Fibroblast of pulmonary artery (primary cell): ENCODE measurements around the gene STEAP4.
"Not testable (repeated sequence)": the region's sequence is repeated elsewhere in the genome, so short reads cannot be mapped to it uniquely, and the experiment has no call there.

ENCODE experiments used
- DNase-seq: peaks from one replicate; pipeline ENCODE4 v3.0.0-alpha.2; 2010; ENCODE audit warnings: low read depth
- H3K4me3 ChIP-seq: replicated peaks from 2 replicates; pipeline ENCODE4 v1.5.1; 2011; ENCODE audit warnings: low read depth, mild to moderate bottlenecking, control low read depth, low read length, moderate library complexity
- CTCF ChIP-seq: IDR thresholded peaks from 2 replicates; pipeline ENCODE4 v1.5.1; 2011; ENCODE audit warnings: mild to moderate bottlenecking, control low read depth, low read length, inconsistent platforms; ENCODE audit errors: missing control alignments

Gene STEAP4

GRCh38 chr7:88278881-88279280 lies 27.8 kb downstream of the STEAP4 start:
- TF ChIP-seq CTCF, result no peak
- DNase-seq, result peak; percentile 59
- H3K4me3 ChIP-seq, result no peak overlapping the region

DNA sequence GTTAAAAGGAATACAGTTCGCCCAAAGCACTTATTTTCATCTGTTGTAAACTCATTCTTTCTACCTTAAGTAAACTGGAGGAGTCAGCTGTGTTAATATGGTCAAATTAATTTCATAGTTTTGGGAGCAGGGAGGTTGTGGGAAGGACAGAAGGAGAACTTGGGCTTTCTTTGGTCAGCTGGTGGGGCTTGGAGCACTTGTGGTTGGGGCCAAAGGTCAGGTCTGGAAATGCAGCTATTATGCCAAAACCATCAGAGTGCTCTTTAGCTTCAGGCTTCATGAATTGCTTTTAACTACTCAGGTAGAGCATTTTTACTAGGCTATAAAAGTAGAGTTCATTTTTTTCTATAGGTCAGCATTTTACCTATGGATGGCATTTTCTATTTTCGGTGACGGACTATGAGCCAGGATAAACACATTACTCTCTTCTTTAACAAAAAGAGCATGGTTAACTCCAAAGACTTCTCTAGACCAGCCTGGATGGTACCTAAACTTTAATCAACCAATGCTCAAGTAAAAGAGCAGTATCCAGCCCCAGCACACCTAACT lies 30.0 kb downstream of the STEAP4 start:
- no peak for DNase-seq
- no peak for TF ChIP-seq CTCF

DNA sequence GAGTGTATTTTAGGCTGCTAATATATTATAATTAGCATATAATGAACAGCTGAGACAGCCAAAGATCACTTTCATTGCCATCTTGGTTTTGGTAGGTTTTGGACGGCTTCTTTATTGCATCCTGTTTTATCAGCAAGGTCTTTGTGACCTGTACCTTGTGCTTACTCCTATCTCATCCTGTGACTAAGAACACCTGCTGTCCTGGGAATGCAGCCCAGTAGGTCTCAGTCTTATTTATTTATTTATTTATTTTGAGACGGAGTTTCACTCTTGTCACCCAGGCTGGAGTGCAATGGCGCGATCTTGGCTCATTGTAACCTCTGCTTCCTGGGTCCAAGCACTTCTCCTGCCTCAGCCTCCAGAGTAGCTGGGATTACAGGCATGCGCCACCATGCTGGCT lies 31.8 kb downstream of the STEAP4 start:
- DNase-seq, H3K4me3 ChIP-seq: not testable (repeated sequence)

More for the DNA sequence above, 30.0 kb downstream of the STEAP4 start:
- H3K4me3 ChIP-seq, result no peak overlapping the region

GRCh38 chr7:88269586-88269985 lies 37.1 kb downstream of the STEAP4 start:
- TF ChIP-seq CTCF, result no peak
- no peak for DNase-seq
- H3K4me3 ChIP-seq, result no peak overlapping the region

DNA sequence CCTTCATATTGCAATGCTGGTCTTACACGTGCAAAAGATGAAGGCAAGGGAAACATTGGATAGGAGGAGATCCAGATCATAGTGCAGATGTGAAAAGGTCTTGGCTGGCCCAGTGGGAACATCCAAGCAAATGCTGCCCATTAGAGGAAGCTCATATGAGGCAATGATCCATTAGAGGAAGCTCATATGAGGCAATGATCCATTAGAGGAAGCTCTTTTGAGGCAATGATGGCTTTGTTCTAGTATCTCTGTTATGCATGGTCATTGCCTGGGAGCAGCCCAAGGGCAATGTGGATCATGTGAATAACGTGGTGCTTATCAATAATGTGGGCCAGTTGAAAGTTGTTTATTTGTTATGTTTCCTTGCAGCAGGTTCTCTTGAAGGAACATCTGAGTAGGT lies 37.8 kb downstream of the STEAP4 start:
- TF ChIP-seq CTCF, result no peak
- no peak for DNase-seq
- H3K4me3 ChIP-seq, result no peak overlapping the region

DNA sequence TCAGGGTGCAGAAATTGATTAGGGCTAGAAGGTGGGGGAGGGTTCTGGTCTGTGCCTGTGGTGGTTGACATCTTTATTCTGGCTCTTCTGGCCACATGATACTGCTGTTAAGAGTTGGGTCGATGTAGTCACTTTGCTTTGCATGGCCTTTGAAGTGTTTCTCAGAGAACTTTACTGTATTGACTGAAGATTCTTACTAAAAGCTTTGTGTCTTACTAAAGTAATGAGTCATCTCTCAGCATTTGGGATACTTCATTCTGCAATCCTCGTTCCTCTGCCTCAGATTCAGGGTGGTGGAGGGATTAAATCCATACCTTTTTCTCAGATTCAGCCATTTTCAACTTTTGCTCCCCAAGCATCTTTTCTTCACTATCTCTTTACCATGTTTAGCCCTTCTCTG lies 38.6 kb downstream of the STEAP4 start:
- H3K4me3 ChIP-seq, result no peak overlapping the region
- TF ChIP-seq CTCF, result no peak
- DNase-seq, result no peak

DNA sequence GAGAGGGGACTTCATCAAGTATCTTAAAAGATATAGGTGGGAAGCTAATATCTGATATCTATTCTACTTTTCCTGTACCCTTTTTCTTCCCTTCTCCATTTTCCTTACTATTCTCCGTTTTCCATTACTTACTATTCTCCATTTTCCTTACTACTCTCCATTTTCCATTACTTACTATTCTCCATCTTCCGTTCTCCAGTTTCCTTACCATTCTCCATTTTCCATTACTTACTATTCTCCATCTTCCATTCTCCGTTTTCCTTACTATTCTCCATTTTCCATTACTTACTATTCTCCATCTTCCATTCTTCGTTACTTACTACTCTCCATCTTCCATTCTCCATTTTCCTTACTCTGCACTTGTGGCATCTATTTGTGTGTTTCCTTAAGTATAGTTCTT lies 39.3 kb downstream of the STEAP4 start:
- DNase-seq, result no peak
- TF ChIP-seq CTCF, result no peak
- no peak overlapping the region for H3K4me3 ChIP-seq

- not testable (repeated sequence) for H3K4me3 ChIP-seq, DNase-seq
These were observed 41.7 kb downstream of the STEAP4 start for GRCh38 chr7:88264987-88265386.
